ENCODE measurements around the gene FTO. TPM values are rescaled to one million over a fixed set of nuclear protein-coding genes. Genes with fewer than 3 reads are reported as not detected.

Gene FTO
- total and polyA plus RNA-seq, 5 donors from 2014 or later = 58.6 to 97.6 (median 93.4) TPM

- Mint-ChIP-seq H3K36me3 (peaks cover 23% of the 10 kb centered on the region), H3K9me3 (peaks cover 4 to 28% (median 7%) of the 10 kb centered on the region in 7 donors), H3K4me1 (no peaks in the 10 kb centered on the region), H3K27me3 (no peaks in the 10 kb centered on the region), H3K27ac (no peak overlapping the region), H3K4me3 (no peak overlapping the region)
- Histone ChIP-seq H3K27ac (ENCODE audit: insufficient read depth, low read length, poor library complexity, severe bottlenecking) (no peak overlapping the region), H3K4me1 (ENCODE audit: control insufficient read depth, insufficient read depth, low read length, poor library complexity, severe bottlenecking) (no peaks in the 10 kb centered on the region), H3K4me3 (ENCODE audit: low read depth, low read length) (no peak overlapping the region), H3K36me3 (ENCODE audit: control insufficient read depth, insufficient read depth, low read length) (peaks cover 5% of the 10 kb centered on the region), H3K27me3 (ENCODE audit: control insufficient read depth, insufficient read depth, low read length) (no peaks in the 10 kb centered on the region), H3K9me3 (ENCODE audit: control insufficient read depth in 2 of 2, low read length in 2 of 2) (peaks cover 7% of the 10 kb centered on the region in 2 experiments)
- no peak for ATAC-seq (ENCODE audit: low read depth in 2 of 2)
- no peak for DNase-seq
Observed at GRCh38 chr16:54031107-54031760, 327.3 kb downstream of the FTO start.

GRCh38 chr16:54033747-54034146, 329.8 kb downstream of the FTO start:
- Mint-ChIP-seq H3K27ac (no peak overlapping the region), H3K27me3 (no peaks in the 10 kb centered on the region), H3K36me3 (peaks cover 24% of the 10 kb centered on the region), H3K4me3 (no peak overlapping the region), H3K4me1 (no peaks in the 10 kb centered on the region), H3K9me3 (peaks cover 2 to 22% (median 4%) of the 10 kb centered on the region in 7 donors)
- DNase-seq (no peak), ATAC-seq (ENCODE audit: low read depth in 2 of 2) (no peak)
- no peaks in the 10 kb centered on the region for H3K4me1 ChIP-seq (ENCODE audit: control insufficient read depth, insufficient read depth, low read length, poor library complexity, severe bottlenecking)
- H3K4me3 ChIP-seq (ENCODE audit: low read depth, low read length) = no peak overlapping the region
- H3K9me3 ChIP-seq (ENCODE audit: control insufficient read depth in 2 of 2, low read length in 2 of 2) = peaks cover 7% of the 10 kb centered on the region in 2 experiments
- H3K27me3 ChIP-seq (ENCODE audit: control insufficient read depth, insufficient read depth, low read length) = no peaks in the 10 kb centered on the region
- H3K27ac ChIP-seq (ENCODE audit: insufficient read depth, low read length, poor library complexity, severe bottlenecking) = no peak overlapping the region
- peaks cover 5% of the 10 kb centered on the region for H3K36me3 ChIP-seq (ENCODE audit: control insufficient read depth, insufficient read depth, low read length)

- peaks cover 7% of the 10 kb centered on the region in 2 experiments for H3K9me3 ChIP-seq (ENCODE audit: control insufficient read depth in 2 of 2, low read length in 2 of 2)
- H3K27ac ChIP-seq (ENCODE audit: insufficient read depth, low read length, poor library complexity, severe bottlenecking) = no peak overlapping the region
- Mint-ChIP-seq H3K9me3 (peaks cover 2 to 19% (median 4%) of the 10 kb centered on the region in 7 donors), H3K36me3 (peaks cover 27% of the 10 kb centered on the region), H3K27me3 (no peaks in the 10 kb centered on the region), H3K27ac (no peak overlapping the region), H3K4me3 (no peak overlapping the region), H3K4me1 (no peaks in the 10 kb centered on the region)
- DNase-seq (no peak), ATAC-seq (ENCODE audit: low read depth in 2 of 2) (no peak)
- no peaks in the 10 kb centered on the region for H3K27me3 ChIP-seq (ENCODE audit: control insufficient read depth, insufficient read depth, low read length)
- H3K4me3 ChIP-seq (ENCODE audit: low read depth, low read length) = no peak overlapping the region
- H3K4me1 ChIP-seq (ENCODE audit: control insufficient read depth, insufficient read depth, low read length, poor library complexity, severe bottlenecking) = no peaks in the 10 kb centered on the region
- H3K36me3 ChIP-seq (ENCODE audit: control insufficient read depth, insufficient read depth, low read length) = peaks cover 1% of the 10 kb centered on the region
Observed at GRCh38 chr16:54034684-54035083, 330.7 kb downstream of the FTO start.

- H3K9me3 ChIP-seq (ENCODE audit: control insufficient read depth in 2 of 2, low read length in 2 of 2) = no peaks in the 10 kb centered on the region
- Mint-ChIP-seq H3K4me3 (no peak overlapping the region), H3K9me3 (peaks cover 0 to 9% (median 4%) of the 10 kb centered on the region in 7 donors), H3K27ac (no peak overlapping the region), H3K36me3 (peaks cover 26% of the 10 kb centered on the region), H3K27me3 (no peaks in the 10 kb centered on the region), H3K4me1 (peaks cover 0 to 7% (median 0%) of the 10 kb centered on the region in 4 donors)
- H3K27me3 ChIP-seq (ENCODE audit: control insufficient read depth, insufficient read depth, low read length) = no peaks in the 10 kb centered on the region
- ATAC-seq (ENCODE audit: low read depth in 2 of 2) (no peak), DNase-seq (no peak)
- H3K36me3 ChIP-seq (ENCODE audit: control insufficient read depth, insufficient read depth, low read length) = no peaks in the 10 kb centered on the region
- H3K27ac ChIP-seq (ENCODE audit: insufficient read depth, low read length, poor library complexity, severe bottlenecking) = no peak overlapping the region
- no peaks in the 10 kb centered on the region for H3K4me1 ChIP-seq (ENCODE audit: control insufficient read depth, insufficient read depth, low read length, poor library complexity, severe bottlenecking)
- no peak overlapping the region for H3K4me3 ChIP-seq (ENCODE audit: low read depth, low read length)
Observed at GRCh38 chr16:54040480-54040879, 336.5 kb downstream of the FTO start.

- no peaks in the 10 kb centered on the region for H3K27me3 ChIP-seq (ENCODE audit: control insufficient read depth, insufficient read depth, low read length)
- no peak for ATAC-seq (ENCODE audit: low read depth in 2 of 2)
- Mint-ChIP-seq H3K4me1 (peaks cover 0 to 7% (median 0%) of the 10 kb centered on the region in 4 donors), H3K27ac (no peak overlapping the region), H3K36me3 (peaks cover 22% of the 10 kb centered on the region), H3K4me3 (no peak overlapping the region), H3K9me3 (peaks cover 0 to 9% (median 4%) of the 10 kb centered on the region in 7 donors), H3K27me3 (no peaks in the 10 kb centered on the region)
- H3K9me3 ChIP-seq (ENCODE audit: control insufficient read depth in 2 of 2, low read length in 2 of 2) = no peaks in the 10 kb centered on the region
- H3K36me3 ChIP-seq (ENCODE audit: control insufficient read depth, insufficient read depth, low read length) = no peaks in the 10 kb centered on the region
- H3K27ac ChIP-seq (ENCODE audit: insufficient read depth, low read length, poor library complexity, severe bottlenecking) = no peak overlapping the region
- H3K4me1 ChIP-seq (ENCODE audit: control insufficient read depth, insufficient read depth, low read length, poor library complexity, severe bottlenecking) = no peaks in the 10 kb centered on the region
- H3K4me3 ChIP-seq (ENCODE audit: low read depth, low read length) = no peak overlapping the region
- DNase-seq = no peak
Observed at GRCh38 chr16:54040975-54041374, 337.0 kb downstream of the FTO start.

- ATAC-seq (ENCODE audit: low read depth in 2 of 2) = no peak
- Histone ChIP-seq H3K9me3 (ENCODE audit: control insufficient read depth in 2 of 2, low read length in 2 of 2) (no peaks in the 10 kb centered on the region), H3K4me3 (ENCODE audit: low read depth, low read length) (no peak overlapping the region), H3K27me3 (ENCODE audit: control insufficient read depth, insufficient read depth, low read length) (no peaks in the 10 kb centered on the region), H3K4me1 (ENCODE audit: control insufficient read depth, insufficient read depth, low read length, poor library complexity, severe bottlenecking) (no peaks in the 10 kb centered on the region), H3K36me3 (ENCODE audit: control insufficient read depth, insufficient read depth, low read length) (no peaks in the 10 kb centered on the region), H3K27ac (ENCODE audit: insufficient read depth, low read length, poor library complexity, severe bottlenecking) (no peak overlapping the region)
- Mint-ChIP-seq H3K36me3 (peaks cover 2% of the 10 kb centered on the region), H3K9me3 (peaks cover 0 to 2% (median 0%) of the 10 kb centered on the region in 7 donors), H3K27ac (no peak overlapping the region), H3K4me1 (peaks cover 0 to 7% (median 3%) of the 10 kb centered on the region in 4 donors), H3K4me3 (no peak overlapping the region), H3K27me3 (no peaks in the 10 kb centered on the region)
- DNase-seq = no peak
Observed at GRCh38 chr16:54048586-54049495, 344.9 kb downstream of the FTO start.

GRCh38 chr16:54049591-54050458, 345.9 kb downstream of the FTO start:
- Mint-ChIP-seq H3K36me3 (peaks cover 2% of the 10 kb centered on the region), H3K27ac (peak overlapping the region in 1 of 3 donors; percentile 40), H3K9me3 (peaks cover 0 to 2% (median 0%) of the 10 kb centered on the region in 7 donors), H3K27me3 (no peaks in the 10 kb centered on the region), H3K4me1 (peaks cover 0 to 7% (median 3%) of the 10 kb centered on the region in 4 donors), H3K4me3 (no peak overlapping the region)
- no peaks in the 10 kb centered on the region for H3K4me1 ChIP-seq (ENCODE audit: control insufficient read depth, insufficient read depth, low read length, poor library complexity, severe bottlenecking)
- H3K4me3 ChIP-seq (ENCODE audit: low read depth, low read length) = no peak overlapping the region
- H3K9me3 ChIP-seq (ENCODE audit: control insufficient read depth in 2 of 2, low read length in 2 of 2) = no peaks in the 10 kb centered on the region
- DNase-seq (no peak), ATAC-seq (ENCODE audit: low read depth in 2 of 2) (no peak)
- H3K27ac ChIP-seq (ENCODE audit: insufficient read depth, low read length, poor library complexity, severe bottlenecking) = no peak overlapping the region
- no peaks in the 10 kb centered on the region for H3K27me3 ChIP-seq (ENCODE audit: control insufficient read depth, insufficient read depth, low read length)
- no peaks in the 10 kb centered on the region for H3K36me3 ChIP-seq (ENCODE audit: control insufficient read depth, insufficient read depth, low read length)

Measured in CD4-positive, CD25-positive, alpha-beta regulatory T cell (primary cell).